GM12878 (cell line): Measurements from ENCODE around the gene TERF2IP. TPM values are rescaled to one million over a fixed set of nuclear protein-coding genes. Genes with fewer than 3 reads are reported as not detected.
A peak's percentile ranks its signal among the peaks of the same experiment; 100 is the strongest.

Source experiments
- CREM ChIP-seq: IDR thresholded peaks from 2 replicates; pipeline ENCODE4 v1.6.1; 2014; ENCODE audit warnings: antibody characterized with exemption, low read depth
- ETV6 ChIP-seq, 2 experiments: fragments of 450-650 bp in 1 of 2; IDR thresholded peaks in 1 of 2; conservative IDR thresholded peaks in 1 of 2; 2 replicates each; pipeline ENCODE4 v1.6.1; 2014; ENCODE audit warnings: antibody characterized with exemption in 1 of 2, borderline replicate concordance in 1 of 2, low read depth in 1 of 2, mild to moderate bottlenecking in 1 of 2, moderate library complexity in 1 of 2
- GABPA ChIP-seq: IDR thresholded peaks from 2 replicates; pipeline ENCODE4 v1.6.1; 2014; ENCODE audit warnings: antibody characterized with exemption, low read depth, mild to moderate bottlenecking, inconsistent platforms
- GATAD2B ChIP-seq: fragments of 450-650 bp; conservative IDR thresholded peaks from 2 replicates; pipeline ENCODE4 v1.6.1; 2017; ENCODE audit warnings: low read depth, mild to moderate bottlenecking, moderate library complexity
- HDAC2 ChIP-seq: fragments of 200-600 bp; sonication (generic); IDR thresholded peaks from 2 replicates; pipeline ENCODE4 v1.6.1; 2017
- HDGF ChIP-seq: fragments of 450-650 bp; IDR thresholded peaks from 2 replicates; pipeline ENCODE4 v1.6.1; 2016; ENCODE audit warnings: antibody characterized with exemption
- IKZF1 ChIP-seq: fragments of 450-650 bp; conservative IDR thresholded peaks from 2 replicates; pipeline ENCODE4 v1.6.1; 2017; ENCODE audit warnings: antibody characterized with exemption, mild to moderate bottlenecking
- KLF5 ChIP-seq: fragments of 450-650 bp; IDR thresholded peaks from 2 replicates; pipeline ENCODE4 v1.6.1; 2014; ENCODE audit warnings: mild to moderate bottlenecking; ENCODE audit not compliant: partially characterized antibody
- MEF2B ChIP-seq: fragments of 450-650 bp; IDR thresholded peaks from 2 replicates; pipeline ENCODE4 v1.6.1; 2018; ENCODE audit warnings: mild to moderate bottlenecking, moderate library complexity; ENCODE audit not compliant: partially characterized antibody, poor library complexity, severe bottlenecking
- MTA3 ChIP-seq: IDR thresholded peaks from 2 replicates; pipeline ENCODE4 v1.6.1; 2012; ENCODE audit warnings: low read length, inconsistent platforms, borderline replicate concordance
- MYC ChIP-seq: IDR thresholded peaks from 2 replicates; pipeline ENCODE4 v1.6.1; 2011; ENCODE audit warnings: mild to moderate bottlenecking, low read length, moderate library complexity, inconsistent platforms; ENCODE audit not compliant: insufficient read depth, insufficient replicate concordance, insufficient read length, severe bottlenecking
- NR2C2 ChIP-seq: IDR thresholded peaks from 2 replicates; pipeline ENCODE4 v1.6.1; 2011; ENCODE audit warnings: borderline replicate concordance, low read depth; ENCODE audit not compliant: control insufficient read depth, insufficient read length
- SMARCA5 ChIP-seq: fragments of 450-650 bp; IDR thresholded peaks from 2 replicates; pipeline ENCODE4 v1.6.1; 2017; ENCODE audit warnings: mild to moderate bottlenecking
- SMC3 ChIP-seq: IDR thresholded peaks from 2 replicates; pipeline ENCODE4 v1.6.1; 2011; ENCODE audit warnings: low read length, improper control_type of control experiment, borderline replicate concordance
- SPI1 ChIP-seq: IDR thresholded peaks from 2 replicates; pipeline ENCODE4 v1.6.1; 2011; ENCODE audit warnings: low read depth, mild to moderate bottlenecking, low read length, moderate library complexity, borderline replicate concordance; ENCODE audit not compliant: insufficient read depth
- polyA plus RNA-seq, 11 experiments: library from polyadenylated mRNA; depleted of rRNA in 4 of 11; unstranded in 6 of 11; stranded (reverse) in 5 of 11; fragments of >200 nt; fragmentation: Nextera tagmentation in 4 of 11; fragmentation: Illumina TruSeq in 1 of 11; extraction: Ambion mirVana in 4 of 11; extraction: Trizol in 1 of 11; gene quantifications; 1 replicate in 1 of 11; 2 replicates in 10 of 11; pipeline versions ENCODE4 v1.2.1 to v1.2.3, GENCODE V29; 2011 to 2016; ENCODE audit warnings: inconsistent platforms in 2 of 11, missing spikeins in 2 of 11, low read depth in 1 of 11
- total RNA-seq, 4 experiments: library from RNA; depleted of rRNA in 3 of 4; stranded (reverse); fragments of >200 nt in 3 of 4; fragmentation: Illumina TruSeq in 1 of 4; extraction: Trizol in 1 of 4; gene quantifications; 2 replicates each; pipeline versions ENCODE4 v1.2.1 to v1.2.3, GENCODE V29; 2013 to 2021
- TF ChIP-seq, protein P1 (sequence below): fragments of 450-650 bp; IDR thresholded peaks from 2 replicates; pipeline ENCODE4 v1.6.1; 2016; ENCODE audit warnings: mild to moderate bottlenecking
- TF ChIP-seq, protein P2 (sequence below): IDR thresholded peaks from 2 replicates; pipeline ENCODE4 v1.6.1; 2012; ENCODE audit warnings: low read depth, low read length, improper control_type of control experiment
- TF ChIP-seq, protein P3 (sequence below): IDR thresholded peaks from 2 replicates; pipeline ENCODE4 v1.6.1; 2012; ENCODE audit warnings: low read depth, low read length, improper control_type of control experiment
- TF ChIP-seq, protein P4 (sequence below): fragments of 450-650 bp; IDR thresholded peaks from 2 replicates; pipeline ENCODE4 v1.6.1; 2016; ENCODE audit warnings: mild to moderate bottlenecking, moderate library complexity, borderline replicate concordance
- TF ChIP-seq, protein P5 (sequence below): fragments of 450-650 bp; IDR thresholded peaks from 2 replicates; pipeline ENCODE4 v1.6.1; 2017; ENCODE audit warnings: low read depth, mild to moderate bottlenecking, moderate library complexity

TERF2IP gene
- total and polyA plus RNA-seq, 10 of the 15 experiments (the other 5 are each of a cell fraction or from before 2014, with no cell fraction given): 19.6 to 93.1 (median 54.4) TPM

DNA sequence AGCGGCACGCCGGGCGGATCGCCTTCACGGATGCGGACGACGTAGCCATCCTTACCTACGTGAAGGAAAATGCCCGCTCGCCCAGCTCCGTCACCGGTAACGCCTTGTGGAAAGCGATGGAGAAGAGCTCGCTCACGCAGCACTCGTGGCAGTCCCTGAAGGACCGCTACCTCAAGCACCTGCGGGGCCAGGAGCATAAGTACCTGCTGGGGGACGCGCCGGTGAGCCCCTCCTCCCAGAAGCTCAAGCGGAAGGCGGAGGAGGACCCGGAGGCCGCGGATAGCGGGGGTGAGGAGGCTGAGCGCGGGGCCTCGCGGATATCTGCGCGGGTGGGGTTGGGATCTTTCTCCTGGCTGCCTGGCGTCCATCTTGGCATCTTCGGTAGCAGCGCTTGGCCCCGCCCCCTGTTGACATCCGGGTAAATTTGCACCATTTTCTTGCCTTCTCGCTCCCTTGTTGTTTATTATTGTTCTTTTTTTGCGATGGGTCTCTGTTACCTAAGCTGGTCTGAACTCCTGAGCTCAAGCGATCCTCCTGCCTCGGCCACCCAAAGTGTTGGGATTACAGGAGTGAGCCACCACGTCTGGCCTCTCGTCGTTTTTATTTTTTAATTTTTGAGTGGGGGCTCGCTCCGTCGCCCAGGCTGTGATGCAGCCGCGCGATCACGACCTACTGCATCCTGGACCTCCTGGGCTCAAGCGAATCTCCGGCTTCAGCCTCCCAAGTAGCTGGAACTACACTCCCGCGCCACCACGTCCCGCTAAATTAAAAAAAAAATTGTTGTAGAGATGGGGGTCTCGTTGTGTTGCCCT, 898 bp downstream of the TERF2IP start (continued):
- TF ChIP-seq, protein P1, sequence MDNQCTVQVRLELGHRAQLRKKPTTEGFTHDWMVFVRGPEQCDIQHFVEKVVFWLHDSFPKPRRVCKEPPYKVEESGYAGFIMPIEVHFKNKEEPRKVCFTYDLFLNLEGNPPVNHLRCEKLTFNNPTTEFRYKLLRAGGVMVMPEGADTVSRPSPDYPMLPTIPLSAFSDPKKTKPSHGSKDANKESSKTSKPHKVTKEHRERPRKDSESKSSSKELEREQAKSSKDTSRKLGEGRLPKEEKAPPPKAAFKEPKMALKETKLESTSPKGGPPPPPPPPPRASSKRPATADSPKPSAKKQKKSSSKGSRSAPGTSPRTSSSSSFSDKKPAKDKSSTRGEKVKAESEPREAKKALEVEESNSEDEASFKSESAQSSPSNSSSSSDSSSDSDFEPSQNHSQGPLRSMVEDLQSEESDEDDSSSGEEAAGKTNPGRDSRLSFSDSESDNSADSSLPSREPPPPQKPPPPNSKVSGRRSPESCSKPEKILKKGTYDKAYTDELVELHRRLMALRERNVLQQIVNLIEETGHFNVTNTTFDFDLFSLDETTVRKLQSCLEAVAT: 0 out of 2 replicates have a peak, but pooled peaks have one; percentile 38
- no peak for TF ChIP-seq SPI1
- peak; percentile 5; the same call in 1 of the 2 replicates for TF ChIP-seq IKZF1
- TF ChIP-seq GABPA: no peak
- TF ChIP-seq, protein P2, sequence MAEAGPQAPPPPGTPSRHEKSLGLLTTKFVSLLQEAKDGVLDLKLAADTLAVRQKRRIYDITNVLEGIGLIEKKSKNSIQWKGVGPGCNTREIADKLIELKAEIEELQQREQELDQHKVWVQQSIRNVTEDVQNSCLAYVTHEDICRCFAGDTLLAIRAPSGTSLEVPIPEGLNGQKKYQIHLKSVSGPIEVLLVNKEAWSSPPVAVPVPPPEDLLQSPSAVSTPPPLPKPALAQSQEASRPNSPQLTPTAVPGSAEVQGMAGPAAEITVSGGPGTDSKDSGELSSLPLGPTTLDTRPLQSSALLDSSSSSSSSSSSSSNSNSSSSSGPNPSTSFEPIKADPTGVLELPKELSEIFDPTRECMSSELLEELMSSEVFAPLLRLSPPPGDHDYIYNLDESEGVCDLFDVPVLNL: 0 out of 2 replicates have a peak, but pooled peaks have one; percentile 7
- peak; percentile 78 for TF ChIP-seq HDGF
- TF ChIP-seq, protein P3, sequence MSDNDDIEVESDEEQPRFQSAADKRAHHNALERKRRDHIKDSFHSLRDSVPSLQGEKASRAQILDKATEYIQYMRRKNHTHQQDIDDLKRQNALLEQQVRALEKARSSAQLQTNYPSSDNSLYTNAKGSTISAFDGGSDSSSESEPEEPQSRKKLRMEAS: no peak; the same call in 1 of the 2 replicates
- no peak for TF ChIP-seq ETV6 (conservative IDR thresholded peaks at IDR 0.05 in 1 of 2, IDR thresholded peaks at IDR 0.05 in 1 of 2; ENCODE audit: borderline replicate concordance in 1 of 2, low read depth in 1 of 2)
- TF ChIP-seq SMC3: no peak
- TF ChIP-seq MTA3: no peak
- peak; percentile 47 for TF ChIP-seq MYC
- TF ChIP-seq, protein P4, sequence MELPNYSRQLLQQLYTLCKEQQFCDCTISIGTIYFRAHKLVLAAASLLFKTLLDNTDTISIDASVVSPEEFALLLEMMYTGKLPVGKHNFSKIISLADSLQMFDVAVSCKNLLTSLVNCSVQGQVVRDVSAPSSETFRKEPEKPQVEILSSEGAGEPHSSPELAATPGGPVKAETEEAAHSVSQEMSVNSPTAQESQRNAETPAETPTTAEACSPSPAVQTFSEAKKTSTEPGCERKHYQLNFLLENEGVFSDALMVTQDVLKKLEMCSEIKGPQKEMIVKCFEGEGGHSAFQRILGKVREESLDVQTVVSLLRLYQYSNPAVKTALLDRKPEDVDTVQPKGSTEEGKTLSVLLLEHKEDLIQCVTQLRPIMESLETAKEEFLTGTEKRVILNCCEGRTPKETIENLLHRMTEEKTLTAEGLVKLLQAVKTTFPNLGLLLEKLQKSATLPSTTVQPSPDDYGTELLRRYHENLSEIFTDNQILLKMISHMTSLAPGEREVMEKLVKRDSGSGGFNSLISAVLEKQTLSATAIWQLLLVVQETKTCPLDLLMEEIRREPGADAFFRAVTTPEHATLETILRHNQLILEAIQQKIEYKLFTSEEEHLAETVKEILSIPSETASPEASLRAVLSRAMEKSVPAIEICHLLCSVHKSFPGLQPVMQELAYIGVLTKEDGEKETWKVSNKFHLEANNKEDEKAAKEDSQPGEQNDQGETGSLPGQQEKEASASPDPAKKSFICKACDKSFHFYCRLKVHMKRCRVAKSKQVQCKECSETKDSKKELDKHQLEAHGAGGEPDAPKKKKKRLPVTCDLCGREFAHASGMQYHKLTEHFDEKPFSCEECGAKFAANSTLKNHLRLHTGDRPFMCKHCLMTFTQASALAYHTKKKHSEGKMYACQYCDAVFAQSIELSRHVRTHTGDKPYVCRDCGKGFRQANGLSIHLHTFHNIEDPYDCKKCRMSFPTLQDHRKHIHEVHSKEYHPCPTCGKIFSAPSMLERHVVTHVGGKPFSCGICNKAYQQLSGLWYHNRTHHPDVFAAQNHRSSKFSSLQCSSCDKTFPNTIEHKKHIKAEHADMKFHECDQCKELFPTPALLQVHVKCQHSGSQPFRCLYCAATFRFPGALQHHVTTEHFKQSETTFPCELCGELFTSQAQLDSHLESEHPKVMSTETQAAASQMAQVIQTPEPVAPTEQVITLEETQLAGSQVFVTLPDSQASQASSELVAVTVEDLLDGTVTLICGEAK: peak; percentile 23; the same call in 1 of the 2 replicates
- TF ChIP-seq, protein P5, sequence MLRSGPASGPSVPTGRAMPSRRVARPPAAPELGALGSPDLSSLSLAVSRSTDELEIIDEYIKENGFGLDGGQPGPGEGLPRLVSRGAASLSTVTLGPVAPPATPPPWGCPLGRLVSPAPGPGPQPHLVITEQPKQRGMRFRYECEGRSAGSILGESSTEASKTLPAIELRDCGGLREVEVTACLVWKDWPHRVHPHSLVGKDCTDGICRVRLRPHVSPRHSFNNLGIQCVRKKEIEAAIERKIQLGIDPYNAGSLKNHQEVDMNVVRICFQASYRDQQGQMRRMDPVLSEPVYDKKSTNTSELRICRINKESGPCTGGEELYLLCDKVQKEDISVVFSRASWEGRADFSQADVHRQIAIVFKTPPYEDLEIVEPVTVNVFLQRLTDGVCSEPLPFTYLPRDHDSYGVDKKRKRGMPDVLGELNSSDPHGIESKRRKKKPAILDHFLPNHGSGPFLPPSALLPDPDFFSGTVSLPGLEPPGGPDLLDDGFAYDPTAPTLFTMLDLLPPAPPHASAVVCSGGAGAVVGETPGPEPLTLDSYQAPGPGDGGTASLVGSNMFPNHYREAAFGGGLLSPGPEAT: peak; percentile 32
- no peak for TF ChIP-seq NR2C2
- no peak; the same call in 1 of the 2 replicates for TF ChIP-seq GATAD2B
- TF ChIP-seq CREM: no peak
- no peak for TF ChIP-seq KLF5
- TF ChIP-seq SMARCA5: no peak; the same call in 1 of the 2 replicates
- no peak for TF ChIP-seq MEF2B
- no peak for TF ChIP-seq HDAC2
